OCI-LY7 (cell line): ENCODE measurements around the gene COL6A3.

ENCODE experiments used
- EZH2phosphoT487 ChIP-seq: fragments of 200-600 bp; sonication (generic); IDR thresholded peaks from 2 replicates; pipeline ENCODE4 v1.6.1; 2018; ENCODE audit warnings: low read depth, borderline replicate concordance, mild to moderate bottlenecking, mixed run types, antibody characterized with exemption, low read length, moderate library complexity, mixed read lengths
- TF ChIP-seq, protein P1 (sequence below): fragments of 200-600 bp; sonication (generic); conservative IDR thresholded peaks from 2 replicates; pipeline ENCODE4 v1.5.1; 2014; ENCODE audit warnings: mild to moderate bottlenecking, antibody characterized with exemption, low read length, moderate library complexity, mixed read lengths

DNA sequence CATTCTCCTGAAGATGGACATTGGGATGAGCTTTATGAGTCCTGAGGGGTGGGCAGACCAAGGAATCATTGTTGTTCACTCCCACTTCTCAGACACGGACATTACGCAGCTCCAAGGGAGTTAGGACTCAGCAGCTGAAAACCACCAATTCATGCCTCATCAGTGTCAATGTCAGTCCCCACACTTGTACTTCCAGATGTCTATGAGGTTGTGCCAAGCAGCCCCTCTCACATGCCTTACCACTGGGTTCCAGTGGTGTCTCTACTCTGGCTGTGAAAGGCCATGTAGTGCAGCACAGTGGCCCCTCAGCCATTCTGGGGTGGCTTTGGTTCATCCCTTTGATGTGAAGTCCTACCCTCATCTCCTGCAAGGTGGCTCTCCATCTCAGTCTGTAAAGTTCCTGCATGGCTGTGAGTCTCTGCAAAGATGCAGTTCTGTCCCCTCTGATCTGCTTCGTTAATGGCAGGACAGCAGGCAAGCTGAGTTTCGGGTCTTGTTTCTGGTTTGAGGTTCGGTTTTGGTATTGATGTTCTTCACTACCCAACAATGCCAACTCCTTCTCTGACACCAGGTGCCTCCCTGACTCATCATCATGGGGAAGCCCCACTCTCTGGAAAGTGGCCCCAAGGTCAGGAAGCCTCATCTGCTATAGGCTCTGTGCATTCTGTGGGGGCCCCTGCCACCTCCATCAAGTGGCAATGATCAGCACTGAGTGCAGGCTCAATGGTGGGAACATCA, 14.0 kb upstream of the COL6A3 start:
- TF ChIP-seq, protein P1, sequence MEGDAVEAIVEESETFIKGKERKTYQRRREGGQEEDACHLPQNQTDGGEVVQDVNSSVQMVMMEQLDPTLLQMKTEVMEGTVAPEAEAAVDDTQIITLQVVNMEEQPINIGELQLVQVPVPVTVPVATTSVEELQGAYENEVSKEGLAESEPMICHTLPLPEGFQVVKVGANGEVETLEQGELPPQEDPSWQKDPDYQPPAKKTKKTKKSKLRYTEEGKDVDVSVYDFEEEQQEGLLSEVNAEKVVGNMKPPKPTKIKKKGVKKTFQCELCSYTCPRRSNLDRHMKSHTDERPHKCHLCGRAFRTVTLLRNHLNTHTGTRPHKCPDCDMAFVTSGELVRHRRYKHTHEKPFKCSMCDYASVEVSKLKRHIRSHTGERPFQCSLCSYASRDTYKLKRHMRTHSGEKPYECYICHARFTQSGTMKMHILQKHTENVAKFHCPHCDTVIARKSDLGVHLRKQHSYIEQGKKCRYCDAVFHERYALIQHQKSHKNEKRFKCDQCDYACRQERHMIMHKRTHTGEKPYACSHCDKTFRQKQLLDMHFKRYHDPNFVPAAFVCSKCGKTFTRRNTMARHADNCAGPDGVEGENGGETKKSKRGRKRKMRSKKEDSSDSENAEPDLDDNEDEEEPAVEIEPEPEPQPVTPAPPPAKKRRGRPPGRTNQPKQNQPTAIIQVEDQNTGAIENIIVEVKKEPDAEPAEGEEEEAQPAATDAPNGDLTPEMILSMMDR = no peak
- TF ChIP-seq EZH2phosphoT487 = no peak
